Thoracic aorta (tissue), 2 donors: ENCODE data around the gene BACH2. TPM values are rescaled to one million over a fixed set of nuclear protein-coding genes. Genes with fewer than 3 reads are reported as not detected.
"Not testable (repeated sequence)": the region's sequence is repeated elsewhere in the genome, so short reads cannot be mapped to it uniquely, and the experiment has no call there.

Source experiments
- ATAC-seq: fragments of 150-250 bp; one replicate; pipeline ENCODE4 v1.8.0; 2017; ENCODE audit warnings: low read depth; ENCODE audit not compliant: insufficient number of reproducible peaks, low FRiP score
- DNase-seq: peaks from one replicate; pipeline ENCODE4 v3.0.0-alpha.2; 2020; ENCODE audit warnings: low spot score
- H3K27ac ChIP-seq, 2 donors: fragments of 200-600 bp; sonication (generic); 1 replicate in 1 of 2; 2 replicates in 1 of 2; pipeline ENCODE4 v1.5.1; 2016; ENCODE audit warnings: mild to moderate bottlenecking in 2 of 2, moderate library complexity in 2 of 2
- H3K27me3 ChIP-seq: fragments of 200-600 bp; sonication (generic); replicated peaks from 2 replicates; pipeline ENCODE4 v1.6.0; 2016; ENCODE audit warnings: mild to moderate bottlenecking; ENCODE audit not compliant: insufficient read depth
- H3K36me3 ChIP-seq: fragments of 200-600 bp; sonication (generic); one replicate; pipeline ENCODE4 v1.5.1; 2016
- H3K4me1 ChIP-seq, 2 donors: fragments of 200-600 bp; sonication (generic); 1 replicate in 1 of 2; 2 replicates in 1 of 2; pipeline versions ENCODE4 v1.5.1 to v1.6.0; 2016; ENCODE audit warnings: low read depth in 2 of 2, mild to moderate bottlenecking in 1 of 2; ENCODE audit not compliant: control insufficient read depth in 1 of 2
- H3K4me3 ChIP-seq: fragments of 200-600 bp; sonication (generic); 2 replicates; pipeline ENCODE4 v1.5.1; 2016; ENCODE audit warnings: mild to moderate bottlenecking
- H3K9me3 ChIP-seq: fragments of 200-600 bp; sonication (generic); 2 replicates; pipeline ENCODE4 v1.5.1; 2016
- total RNA-seq, 2 donors: library from RNA; depleted of rRNA; stranded (reverse); fragments of >200 nt; gene quantifications; one replicate each; pipeline versions ENCODE4 v1.1.0 to v1.2.3, GENCODE V29; 2016
- TF ChIP-seq, protein P1 (sequence below): fragments of 200-600 bp; sonication (generic); IDR thresholded peaks from one replicate; pipeline ENCODE4 v1.5.1; 2019; ENCODE audit warnings: antibody characterized with exemption

The BACH2 gene
- total RNA-seq, 2 donors from 2014 or later = 6.1 to 17.8 TPM

DNA sequence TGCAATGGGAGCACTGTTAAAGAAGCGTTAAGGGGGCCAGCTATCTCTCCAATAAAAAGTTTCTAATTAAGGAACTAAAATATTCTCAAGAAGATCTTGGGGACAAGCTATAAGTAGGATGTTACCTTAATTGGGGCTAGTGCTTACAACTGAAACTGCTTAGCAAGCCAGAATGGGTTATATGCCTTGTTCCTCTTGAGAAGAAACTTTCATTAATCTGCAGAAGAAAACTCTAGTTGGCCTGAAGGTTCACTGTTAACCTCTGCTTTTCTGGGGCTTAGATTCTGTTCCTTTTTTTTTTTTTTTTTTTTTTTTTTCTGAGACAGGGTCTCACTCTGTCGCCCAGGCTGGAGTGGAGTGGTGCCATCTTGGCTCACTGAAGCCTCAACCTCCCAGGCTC lies 82.2 kb downstream of the BACH2 start:
- Histone ChIP-seq H3K27me3 (no peaks in the 10 kb centered on the region), H3K4me3 (no peak overlapping the region), H3K27ac (no peak overlapping the region), H3K4me1 (peaks cover 23 to 57% of the 10 kb centered on the region in 2 donors), H3K36me3 (no peaks in the 10 kb centered on the region), H3K9me3 (no peaks in the 10 kb centered on the region)
- TF ChIP-seq, protein P1, sequence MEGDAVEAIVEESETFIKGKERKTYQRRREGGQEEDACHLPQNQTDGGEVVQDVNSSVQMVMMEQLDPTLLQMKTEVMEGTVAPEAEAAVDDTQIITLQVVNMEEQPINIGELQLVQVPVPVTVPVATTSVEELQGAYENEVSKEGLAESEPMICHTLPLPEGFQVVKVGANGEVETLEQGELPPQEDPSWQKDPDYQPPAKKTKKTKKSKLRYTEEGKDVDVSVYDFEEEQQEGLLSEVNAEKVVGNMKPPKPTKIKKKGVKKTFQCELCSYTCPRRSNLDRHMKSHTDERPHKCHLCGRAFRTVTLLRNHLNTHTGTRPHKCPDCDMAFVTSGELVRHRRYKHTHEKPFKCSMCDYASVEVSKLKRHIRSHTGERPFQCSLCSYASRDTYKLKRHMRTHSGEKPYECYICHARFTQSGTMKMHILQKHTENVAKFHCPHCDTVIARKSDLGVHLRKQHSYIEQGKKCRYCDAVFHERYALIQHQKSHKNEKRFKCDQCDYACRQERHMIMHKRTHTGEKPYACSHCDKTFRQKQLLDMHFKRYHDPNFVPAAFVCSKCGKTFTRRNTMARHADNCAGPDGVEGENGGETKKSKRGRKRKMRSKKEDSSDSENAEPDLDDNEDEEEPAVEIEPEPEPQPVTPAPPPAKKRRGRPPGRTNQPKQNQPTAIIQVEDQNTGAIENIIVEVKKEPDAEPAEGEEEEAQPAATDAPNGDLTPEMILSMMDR = no peak
- ATAC-seq (no peak), DNase-seq (no peak)

DNA sequence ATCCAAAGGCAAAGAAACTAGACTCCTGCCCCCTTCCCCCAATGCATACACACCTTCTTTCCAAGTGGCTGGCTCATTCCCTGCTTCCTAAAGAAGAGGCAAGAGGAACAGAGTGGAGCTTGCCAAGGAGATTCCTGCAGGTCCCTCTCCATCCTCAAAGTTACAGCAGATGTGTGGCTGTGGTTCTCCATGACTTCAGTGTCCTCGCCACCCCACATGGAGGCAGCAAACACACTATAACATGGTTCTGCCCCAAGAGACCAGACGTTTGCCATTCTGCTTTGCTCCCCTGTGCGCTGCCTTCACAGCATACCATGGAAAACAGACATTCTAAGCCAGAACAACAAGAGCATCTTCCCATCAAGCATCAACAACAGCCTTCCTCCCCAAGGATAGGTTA lies 84.4 kb downstream of the BACH2 start:
- TF ChIP-seq, protein P1 = no peak
- Histone ChIP-seq H3K27ac (no peak overlapping the region), H3K4me1 (peaks cover 18 to 43% of the 10 kb centered on the region in 2 donors), H3K27me3 (no peaks in the 10 kb centered on the region), H3K36me3 (no peaks in the 10 kb centered on the region), H3K4me3 (no peak overlapping the region), H3K9me3 (no peaks in the 10 kb centered on the region)
- ATAC-seq (no peak), DNase-seq (no peak)

DNA sequence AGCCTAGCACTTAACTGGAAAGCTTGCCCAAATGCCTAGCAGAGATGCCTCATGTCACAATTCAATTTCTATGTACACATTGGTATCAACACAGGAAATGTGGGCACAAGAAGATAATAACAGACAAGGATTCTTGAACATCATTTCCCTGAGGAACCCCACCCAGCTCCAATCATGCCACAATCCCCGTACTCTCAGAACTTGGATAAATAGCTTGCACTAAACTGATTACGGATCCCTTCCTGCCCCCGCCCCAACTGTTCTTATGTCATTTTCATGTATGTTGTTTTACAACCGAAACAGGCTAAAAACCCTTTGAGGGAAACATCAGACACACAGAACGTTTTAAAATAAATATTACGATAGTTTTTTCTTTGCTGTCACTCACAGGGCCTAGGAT lies 87.1 kb downstream of the BACH2 start:
- no peak overlapping the region for H3K4me3 ChIP-seq
- DNase-seq = no peak
- no peaks in the 10 kb centered on the region for H3K9me3 ChIP-seq
- H3K27me3 ChIP-seq = no peaks in the 10 kb centered on the region
- peaks cover 11 to 26% of the 10 kb centered on the region in 2 donors for H3K4me1 ChIP-seq
- no peak overlapping the region for H3K27ac ChIP-seq
- H3K36me3 ChIP-seq = no peaks in the 10 kb centered on the region
- no peak for ATAC-seq
- TF ChIP-seq, protein P1 = no peak

DNA sequence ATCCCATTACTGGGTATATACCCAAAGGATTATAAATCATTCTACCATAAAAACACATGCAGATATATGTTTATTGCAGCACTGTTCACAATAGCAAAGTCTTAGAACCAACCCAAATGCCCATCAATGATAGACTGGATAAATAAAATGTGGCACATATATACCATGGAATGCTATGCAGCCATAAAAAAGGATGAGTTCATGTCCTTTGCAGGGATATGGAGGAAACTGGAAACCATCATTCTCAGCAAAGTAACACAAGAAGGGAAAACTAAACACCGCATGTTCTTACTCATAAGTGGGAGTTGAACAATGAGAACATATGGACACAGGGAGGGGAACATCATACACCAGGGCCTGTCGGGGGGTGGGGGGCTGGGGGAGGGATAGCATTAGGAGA lies 88.0 kb downstream of the BACH2 start:
- not testable (repeated sequence) for H3K27me3 ChIP-seq, H3K36me3 ChIP-seq, H3K4me3 ChIP-seq, H3K27ac ChIP-seq, DNase-seq, ATAC-seq, H3K9me3 ChIP-seq
- peaks cover 11 to 22% of the 10 kb centered on the region in 2 donors for H3K4me1 ChIP-seq

DNA sequence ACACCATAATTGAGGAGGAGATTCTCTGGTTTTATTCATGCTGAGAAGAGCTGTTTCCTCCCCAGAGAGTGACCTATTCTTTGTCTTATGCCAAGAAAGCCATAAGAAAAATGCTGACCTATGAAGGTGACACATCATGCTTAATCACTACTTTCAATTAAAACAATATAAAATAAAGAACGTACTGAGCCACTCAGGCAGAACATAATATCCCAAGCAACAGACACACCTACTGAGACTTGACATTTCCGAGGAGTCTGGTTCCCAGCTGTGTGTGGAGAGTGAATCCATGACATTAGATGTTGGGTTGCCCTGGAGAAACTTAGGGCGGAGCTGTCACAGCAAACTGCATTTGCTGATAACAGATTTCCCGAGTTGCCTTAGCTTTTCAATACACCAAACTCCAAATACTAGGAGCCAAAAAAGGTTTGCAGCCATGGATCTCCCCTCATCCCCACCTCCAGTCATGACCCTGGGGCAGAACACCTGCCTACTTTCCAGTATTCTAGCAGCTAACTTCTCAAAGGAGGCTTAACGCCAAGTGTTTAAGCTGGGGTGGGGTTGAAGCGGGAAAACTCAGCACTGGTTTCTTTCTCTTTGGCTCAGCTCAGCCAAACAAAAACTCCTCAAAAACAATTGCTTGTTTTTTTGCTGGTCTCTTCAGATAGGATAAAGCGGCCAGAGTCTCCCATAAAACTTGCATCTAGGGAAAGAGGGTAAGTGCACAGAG lies 92.2 kb downstream of the BACH2 start:
- DNase-seq (no peak), ATAC-seq (no peak)
- H3K27ac ChIP-seq = no peak overlapping the region
- H3K9me3 ChIP-seq = no peaks in the 10 kb centered on the region
- H3K4me3 ChIP-seq = no peak overlapping the region
- H3K27me3 ChIP-seq = no peaks in the 10 kb centered on the region
- TF ChIP-seq, protein P1 = no peak
- no peaks in the 10 kb centered on the region for H3K36me3 ChIP-seq
- no peaks in the 10 kb centered on the region for H3K4me1 ChIP-seq

DNA sequence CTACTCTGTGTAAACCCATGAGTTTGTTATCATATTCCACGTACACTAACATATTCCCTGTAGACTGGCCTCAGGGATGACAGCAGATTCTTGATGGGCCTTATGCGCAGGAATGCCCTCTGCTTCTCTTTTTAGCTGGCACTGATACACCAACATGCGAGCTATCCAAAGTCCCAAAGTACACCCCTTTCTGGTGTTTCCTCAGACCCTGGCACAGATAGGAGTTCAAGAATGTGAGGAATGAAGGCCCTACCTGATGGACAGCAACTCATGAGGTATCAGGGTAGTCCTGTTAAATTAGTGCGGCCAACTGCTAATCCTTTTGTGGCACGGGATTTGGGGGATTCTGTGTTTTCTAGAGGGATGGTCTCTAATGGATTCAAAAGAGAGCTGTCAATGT lies 93.0 kb downstream of the BACH2 start:
- H3K27ac ChIP-seq = no peak overlapping the region
- TF ChIP-seq, protein P1 = no peak
- DNase-seq = no peak
- H3K4me3 ChIP-seq = no peak overlapping the region
- no peak for ATAC-seq
- no peaks in the 10 kb centered on the region for H3K9me3 ChIP-seq
- no peaks in the 10 kb centered on the region for H3K4me1 ChIP-seq
- no peaks in the 10 kb centered on the region for H3K36me3 ChIP-seq
- no peaks in the 10 kb centered on the region for H3K27me3 ChIP-seq
